Osteocyte (in vitro differentiated cells): ENCODE results near the gene DENND1A. TPM values are rescaled to one million over a fixed set of nuclear protein-coding genes. Genes with fewer than 3 reads are reported as not detected.

Experiments
- DNase-seq: peaks from one replicate; pipeline ENCODE4 v3.0.0; 2021; ENCODE audit warnings: mixed read lengths; ENCODE audit not compliant: unreplicated experiment; ENCODE audit errors: extremely low spot score
- H3K27ac Mint-ChIP-seq: one replicate; pipeline ENCODE4 v1.8.0; 2021; ENCODE audit warnings: mild to moderate bottlenecking, mixed read lengths; ENCODE audit not compliant: unreplicated experiment
- H3K27me3 Mint-ChIP-seq: one replicate; pipeline ENCODE4 v1.8.0; 2021; ENCODE audit warnings: mixed read lengths; ENCODE audit not compliant: unreplicated experiment
- H3K36me3 Mint-ChIP-seq: one replicate; pipeline ENCODE4 v1.8.0; 2021; ENCODE audit warnings: mixed read lengths; ENCODE audit not compliant: unreplicated experiment
- H3K4me1 Mint-ChIP-seq: one replicate; pipeline ENCODE4 v1.8.0; 2021; ENCODE audit warnings: mixed read lengths; ENCODE audit not compliant: unreplicated experiment
- H3K4me3 Mint-ChIP-seq: one replicate; pipeline ENCODE4 v1.8.0; 2021; ENCODE audit warnings: mild to moderate bottlenecking, moderate library complexity, mixed read lengths; ENCODE audit not compliant: unreplicated experiment
- H3K9me3 Mint-ChIP-seq: one replicate; pipeline ENCODE4 v1.8.0; 2021; ENCODE audit warnings: mixed read lengths; ENCODE audit not compliant: unreplicated experiment
- total RNA-seq: library from RNA; stranded (reverse); gene quantifications from 2 replicates; pipeline ENCODE4 v1.2.1, GENCODE V29; 2021
- TF ChIP-seq, protein P1 (sequence below): fragments of 200-600 bp; sonication (generic); IDR thresholded peaks from 2 replicates; pipeline ENCODE4 v1.5.0; 2021; ENCODE audit warnings: antibody characterized with exemption, mild to moderate bottlenecking, moderate library complexity

Gene DENND1A
- total RNA-seq, 1 donor from 2014 or later, result 19.8 TPM

GRCh38 chr9:123360161-123361085 lies 569.5 kb downstream of the DENND1A start:
- H3K9me3 Mint-ChIP-seq, result no peaks in the 10 kb centered on the region
- TF ChIP-seq, protein P1, sequence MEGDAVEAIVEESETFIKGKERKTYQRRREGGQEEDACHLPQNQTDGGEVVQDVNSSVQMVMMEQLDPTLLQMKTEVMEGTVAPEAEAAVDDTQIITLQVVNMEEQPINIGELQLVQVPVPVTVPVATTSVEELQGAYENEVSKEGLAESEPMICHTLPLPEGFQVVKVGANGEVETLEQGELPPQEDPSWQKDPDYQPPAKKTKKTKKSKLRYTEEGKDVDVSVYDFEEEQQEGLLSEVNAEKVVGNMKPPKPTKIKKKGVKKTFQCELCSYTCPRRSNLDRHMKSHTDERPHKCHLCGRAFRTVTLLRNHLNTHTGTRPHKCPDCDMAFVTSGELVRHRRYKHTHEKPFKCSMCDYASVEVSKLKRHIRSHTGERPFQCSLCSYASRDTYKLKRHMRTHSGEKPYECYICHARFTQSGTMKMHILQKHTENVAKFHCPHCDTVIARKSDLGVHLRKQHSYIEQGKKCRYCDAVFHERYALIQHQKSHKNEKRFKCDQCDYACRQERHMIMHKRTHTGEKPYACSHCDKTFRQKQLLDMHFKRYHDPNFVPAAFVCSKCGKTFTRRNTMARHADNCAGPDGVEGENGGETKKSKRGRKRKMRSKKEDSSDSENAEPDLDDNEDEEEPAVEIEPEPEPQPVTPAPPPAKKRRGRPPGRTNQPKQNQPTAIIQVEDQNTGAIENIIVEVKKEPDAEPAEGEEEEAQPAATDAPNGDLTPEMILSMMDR, result no peak
- H3K4me3 Mint-ChIP-seq, result no peak overlapping the region
- no peaks in the 10 kb centered on the region for H3K36me3 Mint-ChIP-seq
- H3K27ac Mint-ChIP-seq, result no peak overlapping the region
- H3K27me3 Mint-ChIP-seq, result no peaks in the 10 kb centered on the region
- no peak for DNase-seq
- peaks cover 13% of the 10 kb centered on the region for H3K4me1 Mint-ChIP-seq

GRCh38 chr9:123359546-123359945 lies 570.4 kb downstream of the DENND1A start:
- Mint-ChIP-seq H3K36me3 (no peaks in the 10 kb centered on the region), H3K9me3 (no peaks in the 10 kb centered on the region), H3K4me1 (peaks cover 10% of the 10 kb centered on the region), H3K4me3 (no peak overlapping the region), H3K27ac (no peak overlapping the region), H3K27me3 (no peaks in the 10 kb centered on the region)
- TF ChIP-seq, protein P1, result no peak
- DNase-seq, result no peak

DNA sequence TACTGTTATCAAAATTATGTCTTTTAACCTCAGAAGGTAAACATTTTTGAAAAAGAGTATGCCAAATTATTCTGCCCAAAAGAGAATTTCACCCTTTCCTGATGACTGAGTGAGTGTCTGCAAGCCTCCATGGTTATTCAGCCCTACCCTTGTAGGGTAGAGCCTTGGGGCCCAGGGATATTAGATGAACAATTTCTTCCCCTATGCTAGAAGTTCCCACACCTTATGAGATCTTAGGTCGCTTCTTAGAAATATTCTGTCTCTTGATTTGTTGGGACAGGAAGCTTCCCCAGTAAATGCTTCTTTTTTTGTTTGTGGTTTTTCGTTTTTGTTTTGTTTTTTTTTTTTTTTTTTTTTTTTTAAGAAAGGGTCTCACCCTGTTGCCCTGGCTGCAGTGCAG lies 570.8 kb downstream of the DENND1A start:
- TF ChIP-seq, protein P1, result no peak
- peaks cover 10% of the 10 kb centered on the region for H3K4me1 Mint-ChIP-seq
- no peak for DNase-seq
- H3K36me3 Mint-ChIP-seq, result no peaks in the 10 kb centered on the region
- H3K4me3 Mint-ChIP-seq, result no peak overlapping the region
- H3K9me3 Mint-ChIP-seq, result no peaks in the 10 kb centered on the region
- no peak overlapping the region for H3K27ac Mint-ChIP-seq
- no peaks in the 10 kb centered on the region for H3K27me3 Mint-ChIP-seq

GRCh38 chr9:123358181-123358905 lies 571.6 kb downstream of the DENND1A start:
- no peak for DNase-seq
- Mint-ChIP-seq H3K9me3 (no peaks in the 10 kb centered on the region), H3K4me3 (no peak overlapping the region), H3K36me3 (no peaks in the 10 kb centered on the region), H3K4me1 (peaks cover 11% of the 10 kb centered on the region), H3K27ac (no peak overlapping the region), H3K27me3 (peaks cover under 1% of the 10 kb centered on the region)
- TF ChIP-seq, protein P1, result no peak

DNA sequence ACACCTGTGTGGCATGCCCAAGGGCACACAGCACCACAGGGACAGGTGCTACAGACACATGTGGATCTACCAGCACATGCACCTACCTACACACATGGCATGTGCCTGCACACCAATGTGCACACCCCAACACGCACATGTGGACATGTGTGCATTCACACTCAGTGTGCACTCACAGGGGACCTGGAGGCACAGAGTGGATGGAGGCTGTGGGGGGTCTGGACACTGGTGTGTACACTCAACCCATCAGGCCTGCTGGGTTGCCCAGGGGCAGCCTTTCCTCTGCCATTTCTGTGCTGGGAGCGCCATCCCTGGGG lies 572.2 kb downstream of the DENND1A start:
- Mint-ChIP-seq H3K36me3 (no peaks in the 10 kb centered on the region), H3K4me3 (no peak overlapping the region), H3K9me3 (no peaks in the 10 kb centered on the region), H3K27ac (no peak overlapping the region), H3K27me3 (peaks cover 7% of the 10 kb centered on the region), H3K4me1 (peaks cover 11% of the 10 kb centered on the region)
- no peak for DNase-seq
- TF ChIP-seq, protein P1, result no peak
